Measurements from ENCODE around the gene TBCD.

TBCD gene

GRCh38 chr17:82930924-82931698, 179.2 kb downstream of the TBCD start:
- ATAC-seq (ENCODE audit: low read depth) (no peak), DNase-seq (ENCODE audit: low spot score) (peak; percentile 63)
- Histone ChIP-seq H3K4me3 (ENCODE audit: severe bottlenecking) (no peak overlapping the region), H3K36me3 (ENCODE audit: low read depth) (peaks cover 63% of the 10 kb centered on the region), H3K27me3 (ENCODE audit: insufficient read depth, poor library complexity, severe bottlenecking) (no peaks in the 10 kb centered on the region), H3K27ac (ENCODE audit: poor library complexity, severe bottlenecking) (no peak overlapping the region), H3K4me1 (ENCODE audit: insufficient read depth, poor library complexity, severe bottlenecking) (peaks cover 11% of the 10 kb centered on the region), H3K9me3 (ENCODE audit: severe bottlenecking) (no peaks in the 10 kb centered on the region)
- no peak for TF ChIP-seq CTCF (IDR thresholded peaks at IDR 0.05; ENCODE audit: poor library complexity, severe bottlenecking)

DNA sequence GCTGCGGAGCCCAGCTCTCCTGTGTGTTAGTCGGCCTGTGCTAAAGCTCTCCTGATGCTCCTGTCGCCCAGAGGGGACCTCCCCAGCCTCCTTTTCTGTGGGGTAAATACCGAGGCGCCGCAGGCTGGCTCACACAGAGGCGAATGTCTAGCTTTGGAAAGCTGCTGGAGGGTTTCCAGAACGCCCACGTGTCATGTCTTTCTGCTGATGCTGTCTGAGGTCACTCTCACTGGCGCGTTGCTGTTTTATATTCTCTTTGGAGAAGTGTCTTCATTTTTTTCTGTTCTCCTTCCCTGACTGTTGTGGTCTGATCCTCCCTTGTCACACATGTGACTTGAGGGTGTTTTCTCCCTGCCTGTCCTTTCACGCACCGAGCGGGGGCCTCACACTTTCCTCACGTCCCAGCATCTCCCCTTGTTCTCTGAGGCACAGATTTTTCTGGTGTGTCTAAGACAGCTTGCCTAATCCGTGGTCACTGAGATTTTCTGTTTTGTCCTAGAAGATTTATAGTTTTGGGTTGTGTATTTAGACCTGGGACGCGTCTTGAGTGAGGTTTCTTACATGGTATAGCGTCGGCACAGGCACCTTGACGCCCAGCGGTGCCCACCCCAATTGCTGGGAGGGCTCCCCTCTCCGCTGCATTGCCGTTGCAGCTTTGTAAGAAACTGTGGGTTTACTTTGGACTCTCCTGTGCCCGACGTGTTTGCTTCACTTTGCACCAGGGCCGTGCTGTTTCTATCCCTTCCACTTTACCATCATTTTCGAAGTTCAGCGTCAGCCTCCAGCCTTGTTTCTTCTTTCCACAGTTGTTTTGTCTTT, 180.0 kb downstream of the TBCD start:
- peak; percentile 24 for DNase-seq (ENCODE audit: low spot score)

GRCh38 chr17:82932518-82933310, 180.8 kb downstream of the TBCD start:
- no peak overlapping the region for H3K27ac ChIP-seq (ENCODE audit: poor library complexity, severe bottlenecking)
- TF ChIP-seq CTCF (IDR thresholded peaks at IDR 0.05; ENCODE audit: poor library complexity, severe bottlenecking), result no peak
- DNase-seq (ENCODE audit: low spot score), result peak; percentile 50
- H3K4me3 ChIP-seq (ENCODE audit: severe bottlenecking), result no peak overlapping the region
- peak; percentile 22; the same call in 1 of the 3 replicates for ATAC-seq (ENCODE audit: low read depth)
- H3K4me1 ChIP-seq (ENCODE audit: insufficient read depth, poor library complexity, severe bottlenecking), result peaks cover 11% of the 10 kb centered on the region
- no peaks in the 10 kb centered on the region for H3K9me3 ChIP-seq (ENCODE audit: severe bottlenecking)
- no peaks in the 10 kb centered on the region for H3K27me3 ChIP-seq (ENCODE audit: insufficient read depth, poor library complexity, severe bottlenecking)
- H3K36me3 ChIP-seq (ENCODE audit: low read depth), result peaks cover 53% of the 10 kb centered on the region

More for the DNA sequence above, 180.0 kb downstream of the TBCD start:
- no peak for TF ChIP-seq CTCF (IDR thresholded peaks at IDR 0.05; ENCODE audit: poor library complexity, severe bottlenecking)
- Histone ChIP-seq H3K27me3 (ENCODE audit: insufficient read depth, poor library complexity, severe bottlenecking) (no peaks in the 10 kb centered on the region), H3K27ac (ENCODE audit: poor library complexity, severe bottlenecking) (no peak overlapping the region), H3K4me3 (ENCODE audit: severe bottlenecking) (no peak overlapping the region), H3K4me1 (ENCODE audit: insufficient read depth, poor library complexity, severe bottlenecking) (peaks cover 11% of the 10 kb centered on the region), H3K36me3 (ENCODE audit: low read depth) (peaks cover 61% of the 10 kb centered on the region), H3K9me3 (ENCODE audit: severe bottlenecking) (no peaks in the 10 kb centered on the region)
- ATAC-seq (ENCODE audit: low read depth), result peak; percentile 54; the same call in 2 of the 3 replicates

DNA sequence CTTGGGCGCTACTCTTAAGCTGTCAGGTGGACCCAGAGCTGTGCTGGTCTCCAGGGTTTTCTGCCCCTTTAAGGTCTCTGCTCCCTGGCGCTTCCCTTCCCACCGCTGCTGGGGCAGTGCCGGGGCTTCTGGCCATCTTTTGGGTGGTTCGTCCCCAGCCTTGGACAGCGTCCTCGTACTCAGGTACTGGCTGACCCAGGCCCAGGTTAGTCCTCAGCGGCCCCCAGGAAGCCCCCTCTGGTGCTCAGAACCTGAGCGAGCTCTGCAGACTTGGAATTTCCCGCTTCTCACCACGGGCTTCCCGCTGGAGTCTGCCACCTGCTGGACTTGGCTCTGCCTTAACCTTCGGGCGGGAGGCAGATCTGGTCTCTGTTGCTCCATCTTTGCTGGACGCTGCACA, 182.0 kb downstream of the TBCD start:
- H3K36me3 ChIP-seq (ENCODE audit: low read depth), result peaks cover 53% of the 10 kb centered on the region
- H3K4me1 ChIP-seq (ENCODE audit: insufficient read depth, poor library complexity, severe bottlenecking), result peaks cover 11% of the 10 kb centered on the region
- peak; percentile 57 for DNase-seq (ENCODE audit: low spot score)

More for the DNA sequence above, 182.0 kb downstream of the TBCD start:
- H3K27me3 ChIP-seq (ENCODE audit: insufficient read depth, poor library complexity, severe bottlenecking), result no peaks in the 10 kb centered on the region
- ATAC-seq (ENCODE audit: low read depth), result no peak
- no peak overlapping the region for H3K27ac ChIP-seq (ENCODE audit: poor library complexity, severe bottlenecking)
- TF ChIP-seq CTCF (IDR thresholded peaks at IDR 0.05; ENCODE audit: poor library complexity, severe bottlenecking), result no peak
- no peak overlapping the region for H3K4me3 ChIP-seq (ENCODE audit: severe bottlenecking)
- no peaks in the 10 kb centered on the region for H3K9me3 ChIP-seq (ENCODE audit: severe bottlenecking)

All from RWPE2 (cell line).